Raji (cell line): ENCODE measurements around the gene NEDD4L.

Source experiments
- POLR2A ChIP-seq: IDR thresholded peaks from 2 replicates; pipeline ENCODE4 v1.6.1; 2011; ENCODE audit warnings: low read depth, low read length, control low read depth; ENCODE audit not compliant: insufficient read depth

The NEDD4L gene

DNA sequence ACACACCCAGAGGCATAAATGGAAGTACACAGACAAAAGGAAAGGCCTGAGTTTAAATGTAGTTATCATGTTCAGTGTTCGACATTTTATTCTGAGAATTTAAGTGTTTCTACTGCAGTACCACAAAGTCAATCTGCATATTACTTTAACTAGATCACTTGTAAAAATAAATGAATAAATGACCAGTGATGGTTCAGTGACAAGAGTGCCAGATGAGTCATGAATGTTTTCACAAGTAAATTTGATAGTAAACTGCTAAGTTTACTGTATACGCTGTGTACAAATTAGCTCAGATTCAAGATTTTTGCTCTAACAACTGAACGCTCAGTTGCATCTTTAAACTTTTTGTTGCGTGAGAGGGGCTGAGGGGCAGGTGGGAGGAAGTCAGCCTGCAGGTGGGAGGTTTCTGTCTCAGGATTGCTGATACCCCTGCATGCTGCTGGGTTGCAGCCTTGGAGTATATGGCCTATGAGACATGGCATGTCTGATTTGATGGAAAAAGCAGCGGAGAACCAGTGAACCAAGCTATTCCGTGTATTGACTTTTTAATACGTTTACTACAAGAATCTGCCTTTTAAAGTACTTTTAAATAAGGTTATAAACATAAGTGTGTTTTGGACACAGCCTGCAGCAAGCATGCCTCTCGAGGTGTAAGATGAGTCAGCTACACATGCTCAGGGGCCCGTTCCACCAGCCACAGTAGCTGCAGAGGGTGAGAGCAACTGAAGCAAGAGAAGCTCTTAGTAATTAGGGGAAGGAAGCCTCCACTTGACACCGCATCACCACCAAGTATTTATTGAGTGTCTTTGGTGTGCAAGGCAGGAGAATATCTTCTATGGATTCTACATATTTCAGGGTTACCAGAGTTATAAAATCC lies 245.1 kb downstream of the NEDD4L start:
- no peak for TF ChIP-seq POLR2A

DNA sequence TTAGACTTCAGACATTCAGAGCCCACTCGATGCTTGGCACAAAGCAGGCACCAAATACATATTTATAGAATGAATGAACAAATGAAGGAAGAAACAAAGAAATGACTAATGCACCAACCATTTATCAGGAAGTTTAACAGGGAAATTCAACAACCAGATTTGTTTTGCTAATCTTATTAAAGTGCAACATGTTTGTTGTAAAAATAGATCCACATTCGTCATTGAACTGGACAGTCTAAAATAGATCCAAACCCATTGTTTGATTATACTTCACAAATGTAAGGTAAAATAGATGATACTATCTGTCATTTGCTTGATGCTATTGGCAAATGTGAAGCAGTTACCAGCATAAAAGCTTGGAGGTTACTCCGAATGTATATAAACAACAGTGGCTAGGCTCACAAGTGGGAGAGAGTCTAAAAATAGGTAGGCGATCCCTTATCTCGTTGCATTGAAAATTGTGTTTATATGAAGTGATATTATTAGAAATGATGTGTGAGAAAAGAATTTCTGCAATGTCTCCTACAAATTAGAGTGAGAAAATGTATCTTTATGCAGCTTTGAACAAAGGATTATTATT lies 246.2 kb downstream of the NEDD4L start:
- no peak for TF ChIP-seq POLR2A

DNA sequence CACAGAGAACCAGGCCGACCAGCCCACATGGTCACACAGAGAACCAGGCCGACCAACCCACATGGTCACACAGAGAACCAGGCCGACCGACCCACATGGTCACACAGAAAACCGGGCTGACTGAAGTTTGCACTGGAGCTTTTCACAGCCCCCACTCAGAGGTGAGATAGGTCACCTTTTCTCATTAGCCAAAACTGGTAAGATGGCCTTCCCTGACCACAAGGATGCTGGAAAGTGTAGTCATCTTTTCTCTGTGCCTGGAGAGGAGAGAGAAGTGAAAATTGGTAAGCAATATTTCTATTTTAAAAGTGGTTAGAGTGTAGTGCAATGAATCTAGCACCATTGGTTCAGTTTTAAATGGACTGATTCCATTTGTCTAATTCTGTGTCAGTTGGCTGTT lies 247.1 kb downstream of the NEDD4L start:
- TF ChIP-seq POLR2A = no peak

DNA sequence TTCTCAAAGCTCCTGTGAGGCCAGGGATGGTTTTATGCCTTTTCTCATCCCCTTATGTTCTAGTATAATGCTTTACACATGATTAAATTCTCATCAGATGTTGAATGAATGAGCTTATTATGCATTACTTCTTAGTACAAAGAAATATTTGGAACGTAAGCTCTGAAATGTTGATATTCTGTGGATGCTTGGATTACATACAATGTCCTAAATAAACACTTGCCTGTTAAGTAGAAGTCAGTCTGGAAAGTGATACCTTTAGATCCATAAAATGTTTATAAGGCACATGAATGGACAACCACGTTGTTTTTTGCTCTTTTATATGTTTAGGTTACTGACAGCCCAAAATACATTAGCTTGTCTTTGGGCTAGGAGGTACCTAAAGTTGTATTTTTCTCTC lies 248.6 kb downstream of the NEDD4L start:
- TF ChIP-seq POLR2A = no peak

DNA sequence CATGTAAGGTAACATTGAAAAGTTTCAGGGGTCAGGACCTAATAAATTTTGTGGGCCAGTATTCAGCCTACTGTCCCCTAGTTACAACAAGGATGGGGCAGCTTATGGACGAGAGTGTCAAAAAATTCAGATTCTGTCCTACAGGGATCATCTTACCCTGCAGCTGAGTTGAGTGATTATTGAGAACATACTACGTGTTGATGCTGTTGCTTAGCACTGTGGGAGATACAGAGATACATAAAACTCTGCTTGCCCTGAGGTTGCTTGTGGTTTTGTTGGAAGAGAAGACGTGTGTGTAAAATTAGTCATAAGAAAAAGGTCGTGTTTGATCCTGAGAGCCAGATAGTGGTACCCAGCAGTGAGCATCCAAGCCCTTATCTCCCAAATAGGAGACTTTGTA lies 253.2 kb downstream of the NEDD4L start:
- TF ChIP-seq POLR2A = no peak

DNA sequence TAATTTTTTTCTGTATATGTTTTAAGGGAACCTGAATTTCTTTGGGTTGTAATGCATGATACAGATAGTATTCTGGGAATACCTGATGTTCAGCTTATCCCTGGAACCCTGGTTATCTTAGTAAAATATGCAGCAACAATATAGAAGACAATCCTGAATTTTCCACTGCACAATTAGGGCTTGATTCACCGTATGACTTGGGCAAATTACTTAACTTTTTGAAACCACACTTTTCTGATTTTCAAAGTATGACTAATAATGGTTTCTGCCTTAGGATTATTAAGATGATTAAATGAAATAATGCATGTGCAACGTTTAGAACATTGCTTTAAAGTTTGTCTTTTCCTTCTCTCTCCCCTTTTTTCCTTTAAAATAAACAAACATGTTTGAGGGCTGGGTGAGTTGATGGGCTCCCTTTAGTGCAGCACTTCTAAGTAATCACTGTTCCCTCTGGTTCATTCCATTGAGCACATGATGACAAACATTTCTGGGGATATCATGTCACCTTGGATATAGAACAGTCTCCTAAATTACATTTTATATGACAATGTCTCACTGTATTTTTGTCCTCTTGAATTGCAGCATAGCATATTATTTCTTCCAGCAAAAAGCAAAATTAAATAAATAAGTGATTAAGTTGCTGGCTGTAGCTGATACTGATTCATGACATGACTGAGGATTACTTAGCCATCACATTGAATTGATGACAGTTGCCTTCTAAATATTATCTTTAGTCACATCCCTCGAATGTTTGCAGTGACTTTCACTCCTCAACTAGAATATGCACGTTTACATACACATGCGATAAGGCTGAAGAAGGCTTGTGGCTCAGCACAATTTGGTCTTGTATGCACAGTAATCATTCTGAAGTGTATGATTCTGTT lies 254.5 kb downstream of the NEDD4L start:
- no peak for TF ChIP-seq POLR2A

DNA sequence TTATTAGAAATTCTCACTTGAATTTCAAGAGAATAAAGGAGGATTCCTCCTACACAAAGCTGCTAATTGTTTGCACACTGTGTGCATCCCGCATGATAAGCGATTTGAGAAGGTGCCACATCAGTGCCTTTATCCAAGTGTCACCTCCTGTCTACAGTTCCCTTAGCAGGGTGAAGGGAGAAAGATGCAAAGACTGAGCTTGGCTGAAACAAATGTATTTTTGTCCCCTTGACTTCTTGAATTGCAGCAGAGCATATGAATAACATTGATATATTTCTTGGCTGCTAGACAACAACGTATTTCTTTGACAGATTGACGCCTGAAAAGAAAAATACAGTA lies 255.1 kb downstream of the NEDD4L start:
- TF ChIP-seq POLR2A = no peak

DNA sequence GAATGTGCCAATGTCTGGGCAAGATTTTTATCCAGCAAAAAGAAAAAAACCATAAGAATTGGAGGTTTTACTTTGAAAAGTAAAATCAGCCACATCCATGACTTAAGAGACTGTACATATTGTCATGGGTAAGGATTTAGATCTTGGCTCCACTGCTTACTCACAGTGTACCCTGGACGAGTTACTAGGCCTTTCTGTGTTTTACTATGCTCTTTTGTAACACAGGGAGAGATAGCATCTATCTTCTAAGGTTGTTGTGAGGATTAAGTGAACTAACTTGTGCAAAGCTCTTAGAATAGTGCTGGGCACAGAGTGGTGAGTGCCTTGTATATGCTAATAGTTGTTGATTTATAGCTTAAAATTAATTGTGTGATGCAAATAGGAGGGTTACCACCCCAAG lies 255.9 kb downstream of the NEDD4L start:
- TF ChIP-seq POLR2A = no peak

DNA sequence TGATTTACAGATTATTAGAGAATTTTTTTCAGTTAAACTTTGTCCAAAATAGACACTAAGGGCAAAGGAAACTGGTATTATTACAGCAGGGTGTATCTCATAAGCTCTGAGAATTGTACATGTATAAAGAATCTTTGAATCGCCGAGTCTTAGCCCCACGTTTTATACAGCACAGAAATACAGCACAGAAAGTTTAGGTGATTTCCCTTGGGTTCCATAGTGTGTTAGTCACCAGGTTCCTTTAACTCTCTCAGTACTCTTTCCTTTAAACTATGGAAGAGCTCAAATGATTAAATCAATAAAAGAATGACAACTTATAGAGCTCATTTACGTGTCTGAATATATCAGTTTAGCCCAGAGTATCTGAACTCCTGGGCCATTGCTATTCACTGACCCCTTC lies 256.8 kb downstream of the NEDD4L start:
- TF ChIP-seq POLR2A = no peak

DNA sequence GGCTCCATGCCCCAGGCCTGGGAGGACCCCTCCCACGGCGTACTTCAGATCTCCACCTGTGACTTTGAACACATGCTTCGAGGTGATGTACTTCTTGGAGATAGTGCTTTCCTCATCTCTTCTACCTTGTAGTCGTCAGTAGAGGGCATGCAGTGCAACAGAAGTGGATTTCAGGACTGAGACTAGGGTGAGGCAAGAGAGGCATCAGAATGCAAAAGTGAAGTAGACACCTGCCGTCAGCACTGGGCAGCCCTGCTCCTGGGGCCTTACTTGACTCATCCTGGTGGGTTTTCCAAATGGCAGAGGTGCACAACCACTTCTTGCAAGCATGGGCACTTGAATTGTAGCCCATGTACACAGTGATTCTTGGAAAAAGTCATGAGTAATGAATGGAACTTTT lies 258.8 kb downstream of the NEDD4L start:
- TF ChIP-seq POLR2A = no peak

DNA sequence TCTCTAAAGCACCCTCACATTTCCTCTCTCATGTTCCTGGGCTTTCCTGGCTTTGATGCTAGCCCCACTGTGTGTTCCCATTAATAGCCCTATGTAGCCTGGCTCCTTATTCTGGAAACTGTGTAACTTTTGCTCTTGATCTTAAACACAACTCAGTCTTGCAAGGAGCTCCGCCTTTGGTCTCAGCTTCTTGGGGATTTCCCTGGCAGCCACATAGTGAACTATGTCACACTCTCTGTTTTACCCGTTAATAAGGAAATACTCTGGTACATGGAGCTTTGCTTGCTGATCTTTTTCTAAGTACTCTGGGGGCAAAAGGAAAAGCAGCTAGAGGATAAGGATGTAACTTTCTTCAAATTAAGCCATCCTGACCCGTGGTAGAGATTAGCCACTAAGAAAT lies 259.3 kb downstream of the NEDD4L start:
- TF ChIP-seq POLR2A = no peak

DNA sequence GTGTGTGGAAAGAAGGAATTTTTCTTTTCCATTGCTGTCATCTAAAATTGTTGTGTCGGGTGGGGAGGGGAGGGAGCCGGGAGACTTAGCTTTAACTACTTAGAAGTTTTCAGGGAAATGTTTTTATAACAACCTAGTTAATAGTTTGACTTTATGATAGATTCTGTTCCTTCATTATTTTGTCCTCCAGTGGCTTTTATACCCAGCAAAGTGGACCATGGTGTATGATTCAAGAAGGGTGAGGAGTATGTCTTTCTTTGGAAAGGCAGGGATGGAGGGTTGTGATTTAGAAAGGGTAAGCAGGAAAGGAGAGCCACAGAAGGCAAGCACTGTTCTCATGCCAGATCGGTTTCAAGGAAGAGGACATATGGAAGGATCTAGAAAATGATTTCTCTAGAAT lies 261.8 kb downstream of the NEDD4L start:
- no peak for TF ChIP-seq POLR2A

DNA sequence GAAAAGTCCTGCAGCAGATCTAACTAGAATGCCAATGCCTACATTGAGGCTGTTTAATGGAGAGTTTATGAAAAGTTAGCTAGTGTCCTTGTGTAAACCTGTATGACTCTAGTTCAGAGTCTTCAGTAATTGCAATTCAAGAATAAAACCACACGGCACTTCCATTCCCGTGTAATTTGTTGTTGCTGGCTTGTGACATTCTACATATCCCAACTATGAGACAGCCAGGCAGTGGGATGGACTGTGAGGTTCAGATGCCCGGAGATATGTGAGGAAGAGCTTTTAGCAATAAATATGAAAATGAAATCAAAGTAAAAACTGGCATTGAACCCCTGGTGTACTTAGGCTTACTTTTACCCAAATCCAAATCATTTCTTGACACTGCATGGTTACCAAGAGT lies 263.4 kb downstream of the NEDD4L start:
- no peak for TF ChIP-seq POLR2A

DNA sequence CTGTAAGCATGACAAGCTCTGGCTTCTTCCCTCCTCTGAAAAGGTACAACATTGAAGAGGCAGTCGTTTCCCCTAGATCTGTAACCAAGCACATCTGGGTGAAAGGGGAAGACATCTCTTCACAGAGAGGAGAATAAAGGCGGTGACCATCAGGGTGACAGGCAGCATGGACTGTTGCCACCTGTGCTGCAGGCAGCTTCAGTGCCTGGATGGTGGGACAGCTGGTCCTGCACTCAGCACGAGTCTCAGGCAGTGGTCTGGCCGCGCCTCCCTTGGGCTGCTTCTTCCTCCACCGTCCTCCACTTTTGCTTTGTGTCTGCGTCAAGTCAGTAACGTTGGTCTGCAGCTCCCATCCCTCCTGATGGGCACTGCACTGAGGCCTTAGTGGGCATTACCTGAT lies 264.4 kb downstream of the NEDD4L start:
- TF ChIP-seq POLR2A = no peak

DNA sequence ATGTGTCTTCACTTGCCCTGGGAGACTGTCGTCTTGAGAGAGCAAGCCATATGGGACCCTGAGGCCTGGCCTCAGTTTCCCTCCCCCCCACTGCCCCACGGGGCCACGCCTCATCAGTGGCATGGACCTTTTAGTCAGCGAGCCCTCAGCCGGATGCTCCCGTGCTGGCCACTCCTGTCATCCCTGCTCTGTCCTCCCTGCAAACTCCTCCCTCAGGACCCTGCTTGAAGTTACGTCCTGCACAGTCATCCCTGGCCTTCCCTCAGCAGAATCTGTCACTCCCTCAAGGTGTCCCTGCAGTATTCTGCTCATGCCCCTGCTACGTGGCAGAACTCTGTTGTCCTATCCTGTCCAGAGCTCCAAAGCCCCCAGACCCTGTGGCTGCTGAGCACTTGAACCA lies 265.1 kb downstream of the NEDD4L start:
- no peak for TF ChIP-seq POLR2A
